Caco-2 (cell line): ENCODE results near the gene PLB1. TPM values are rescaled to one million over a fixed set of nuclear protein-coding genes. Genes with fewer than 3 reads are reported as not detected.

Source experiments
- BruUV-seq: library from RNA; stranded (reverse); fragments of 400-500 nt; replicated peaks from 2 replicates; lab custom pipeline; 2021; lab: Mats Ljungman, UMichigan
- CTCF ChIA-PET: fragments of 300-600 bp; sonication (Branson Sonifier 250); formaldehyde crosslinking; loops from one replicate; lab custom pipeline; 2022; ENCODE audit warnings: antibody characterized with exemption; lab: Charles Lee
- POLR2A ChIA-PET: fragments of 300-600 bp; sonication (Branson Sonifier 250); formaldehyde crosslinking; loops from one replicate; lab custom pipeline; 2022; ENCODE audit warnings: antibody characterized with exemption; lab: Charles Lee
- DNase-seq, 2 experiments: peaks; one replicate each; pipeline versions ENCODE4 v3.0.0 to v3.0.0-alpha.2; 2020 to 2022
- H3K27me3 ChIP-seq: replicated peaks from 2 replicates; pipeline ENCODE4 v1.6.0; 2011; ENCODE audit warnings: low read length; ENCODE audit not compliant: control insufficient read depth, insufficient read depth
- H3K36me3 ChIP-seq: 2 replicates; pipeline ENCODE4 v1.5.1; 2011; ENCODE audit warnings: low read length; ENCODE audit not compliant: control insufficient read depth, insufficient read depth
- H3K4me1 ChIP-seq: fragments of 250-450 bp; sonication (Bioruptor Pico); 2 replicates; pipeline ENCODE4 v1.5.1; 2020; ENCODE audit warnings: mild to moderate bottlenecking
- H3K4me3 ChIP-seq: 2 replicates; pipeline ENCODE4 v1.5.1; 2011; ENCODE audit warnings: low read depth, mild to moderate bottlenecking, control low read depth, low read length
- H3K9me3 ChIP-seq: fragments of 250-450 bp; sonication (Bioruptor Pico); 2 replicates; pipeline ENCODE4 v1.5.1; 2020; ENCODE audit warnings: mild to moderate bottlenecking, moderate library complexity
- H3K27ac Mint-ChIP-seq: one replicate; pipeline ENCODE4 v1.8.0; 2022; ENCODE audit warnings: mixed read lengths; ENCODE audit not compliant: unreplicated experiment
- H3K27me3 Mint-ChIP-seq: one replicate; pipeline ENCODE4 v1.8.0; 2022; ENCODE audit warnings: mixed read lengths; ENCODE audit not compliant: insufficient read depth, unreplicated experiment
- H3K36me3 Mint-ChIP-seq: one replicate; pipeline ENCODE4 v1.8.0; 2022; ENCODE audit warnings: mild to moderate bottlenecking, mixed read lengths; ENCODE audit not compliant: insufficient read depth, unreplicated experiment
- H3K4me1 Mint-ChIP-seq: one replicate; pipeline ENCODE4 v1.8.0; 2022; ENCODE audit warnings: low read depth, mixed read lengths; ENCODE audit not compliant: unreplicated experiment
- H3K4me3 Mint-ChIP-seq: one replicate; pipeline ENCODE4 v1.8.0; 2022; ENCODE audit warnings: mild to moderate bottlenecking, moderate library complexity, mixed read lengths; ENCODE audit not compliant: unreplicated experiment
- H3K9me3 Mint-ChIP-seq: one replicate; pipeline ENCODE4 v1.8.0; 2022; ENCODE audit warnings: mixed read lengths; ENCODE audit not compliant: unreplicated experiment
- intact Hi-C: fragments of 100-400 bp; cut with micrococcal nuclease; formaldehyde crosslinking; loops from one replicate; pipeline ENCODE4 v1.10.0; 2022; ENCODE audit not compliant: unreplicated experiment
- total RNA-seq: library from RNA; stranded (reverse); gene quantifications from 2 replicates; pipeline ENCODE4 v1.2.3, GENCODE V29; 2022
- TF ChIP-seq, protein P1 (sequence below), 2 experiments: fragments of 200-600 bp in 1 of 2; IDR thresholded peaks; 1 replicate in 1 of 2; 2 replicates in 1 of 2; pipeline versions ENCODE4 v1.5.1 to v1.8.0; 2011 to 2022; ENCODE audit warnings: antibody characterized with exemption in 1 of 2, control low read depth in 1 of 2, inconsistent platforms in 1 of 2, low read depth in 1 of 2, low read length in 1 of 2, mild to moderate bottlenecking in 1 of 2, moderate library complexity in 1 of 2; ENCODE audit not compliant: insufficient read depth in 1 of 2, severe bottlenecking in 1 of 2, unreplicated experiment in 1 of 2

Gene PLB1
- total RNA-seq, 1 experiment from 2014 or later = 2.8 TPM

DNA sequence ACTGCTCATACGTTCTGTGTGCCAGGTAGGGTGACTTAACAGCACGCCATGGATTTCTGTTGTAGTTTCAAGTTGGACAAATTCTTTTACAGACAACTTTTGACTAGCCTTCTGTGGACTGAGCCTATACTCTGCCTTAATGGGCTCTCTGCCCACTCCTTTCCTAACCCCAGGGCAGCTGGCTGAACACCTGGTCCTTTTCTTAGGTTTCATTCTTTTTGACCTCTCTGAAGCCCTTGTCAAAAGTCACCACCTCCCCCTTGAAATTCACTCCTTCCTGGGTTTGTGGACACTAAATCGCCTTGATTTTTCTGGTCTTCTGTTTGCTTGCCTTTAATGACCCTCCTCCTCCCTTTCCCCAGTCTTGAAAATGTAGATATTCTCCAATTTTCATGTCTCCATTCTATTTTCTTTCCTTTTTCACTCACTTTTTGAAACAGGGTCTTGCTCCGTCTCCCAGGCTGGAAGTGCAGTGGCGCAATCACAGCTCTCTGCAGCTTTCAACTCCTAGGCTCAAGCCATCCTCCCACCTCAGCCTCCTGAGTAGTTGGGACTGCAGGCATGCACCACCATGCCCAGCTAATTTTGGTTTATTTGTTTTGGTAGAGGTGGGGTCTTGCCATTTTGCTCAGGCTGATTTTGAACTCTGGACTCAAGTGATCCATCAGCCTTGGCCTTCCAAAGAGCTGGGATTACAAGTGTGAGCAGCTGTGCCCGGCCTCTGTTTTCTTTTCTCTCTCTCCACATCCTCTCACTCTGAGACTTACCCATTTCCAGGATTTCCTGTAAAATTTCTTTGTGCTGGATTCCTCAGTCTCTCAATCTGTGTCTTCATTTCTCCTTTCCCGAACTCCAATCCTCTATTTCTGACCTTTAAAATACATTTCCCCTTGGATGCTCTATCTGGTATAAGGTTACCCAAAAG lies 112.9 kb downstream of the PLB1 start:
- BruUV-seq = no TSS peak
- no peaks in the 10 kb centered on the region for H3K27me3 Mint-ChIP-seq
- intact Hi-C loops = no loop called here
- ChIA-PET CTCF (interaction anchor here (0.6 kb wide), 1 partner anchor 10 kb away, joined by 3 read pairs; no protein-coding TSS in a partner anchor), POLR2A (no interaction called here)
- H3K36me3 ChIP-seq = no peaks in the 10 kb centered on the region
- H3K4me1 Mint-ChIP-seq = peaks cover 7% of the 10 kb centered on the region
- DNase-seq = no peak
- no peaks in the 10 kb centered on the region for H3K9me3 Mint-ChIP-seq
- H3K4me1 ChIP-seq = peaks cover 13% of the 10 kb centered on the region
- no peak overlapping the region for H3K4me3 Mint-ChIP-seq
- H3K9me3 ChIP-seq = no peaks in the 10 kb centered on the region
- H3K27me3 ChIP-seq = no peaks in the 10 kb centered on the region
- TF ChIP-seq, protein P1, sequence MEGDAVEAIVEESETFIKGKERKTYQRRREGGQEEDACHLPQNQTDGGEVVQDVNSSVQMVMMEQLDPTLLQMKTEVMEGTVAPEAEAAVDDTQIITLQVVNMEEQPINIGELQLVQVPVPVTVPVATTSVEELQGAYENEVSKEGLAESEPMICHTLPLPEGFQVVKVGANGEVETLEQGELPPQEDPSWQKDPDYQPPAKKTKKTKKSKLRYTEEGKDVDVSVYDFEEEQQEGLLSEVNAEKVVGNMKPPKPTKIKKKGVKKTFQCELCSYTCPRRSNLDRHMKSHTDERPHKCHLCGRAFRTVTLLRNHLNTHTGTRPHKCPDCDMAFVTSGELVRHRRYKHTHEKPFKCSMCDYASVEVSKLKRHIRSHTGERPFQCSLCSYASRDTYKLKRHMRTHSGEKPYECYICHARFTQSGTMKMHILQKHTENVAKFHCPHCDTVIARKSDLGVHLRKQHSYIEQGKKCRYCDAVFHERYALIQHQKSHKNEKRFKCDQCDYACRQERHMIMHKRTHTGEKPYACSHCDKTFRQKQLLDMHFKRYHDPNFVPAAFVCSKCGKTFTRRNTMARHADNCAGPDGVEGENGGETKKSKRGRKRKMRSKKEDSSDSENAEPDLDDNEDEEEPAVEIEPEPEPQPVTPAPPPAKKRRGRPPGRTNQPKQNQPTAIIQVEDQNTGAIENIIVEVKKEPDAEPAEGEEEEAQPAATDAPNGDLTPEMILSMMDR (IDR thresholded peaks at IDR 0.05; ENCODE audit: insufficient read depth in 1 of 2, low read depth in 1 of 2, low read length in 1 of 2, severe bottlenecking in 1 of 2, unreplicated experiment in 1 of 2) = no peak
- no peak overlapping the region for H3K4me3 ChIP-seq
- H3K27ac Mint-ChIP-seq = no peak overlapping the region
- H3K36me3 Mint-ChIP-seq = peaks cover 5% of the 10 kb centered on the region

DNA sequence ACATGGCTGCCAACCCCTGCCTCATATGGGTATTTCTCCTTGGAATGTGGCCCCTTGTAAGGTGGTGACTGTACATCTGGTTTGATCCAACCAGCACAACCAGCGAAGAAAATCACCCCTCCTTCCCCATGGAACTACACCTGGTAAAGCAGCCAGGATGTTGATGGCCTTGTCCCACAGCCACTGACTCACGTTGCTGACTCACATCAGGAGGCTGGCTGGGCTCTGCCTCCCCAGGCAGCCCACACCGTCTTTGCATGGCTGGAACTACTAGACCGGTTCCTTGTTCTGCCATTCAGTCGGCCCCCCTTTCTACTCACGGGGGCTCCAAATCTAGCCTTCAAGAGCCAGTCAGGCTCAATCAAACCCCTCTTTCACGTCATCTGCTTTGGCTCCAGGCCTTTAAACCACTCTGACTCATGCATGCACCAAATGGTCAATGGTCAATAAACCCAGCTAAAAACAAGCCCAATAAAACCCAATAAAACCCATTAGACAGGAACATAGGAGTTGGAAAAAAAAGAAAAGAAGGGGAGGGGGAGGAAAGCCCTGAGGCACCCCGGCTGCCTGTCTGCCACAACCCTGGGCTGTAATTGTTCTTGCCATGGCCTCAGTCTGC lies 114.8 kb downstream of the PLB1 start:
- no peaks in the 10 kb centered on the region for H3K27me3 Mint-ChIP-seq
- TF ChIP-seq, protein P1 (IDR thresholded peaks at IDR 0.05; ENCODE audit: insufficient read depth in 1 of 2, low read depth in 1 of 2, low read length in 1 of 2, severe bottlenecking in 1 of 2, unreplicated experiment in 1 of 2) = no peak
- Histone ChIP-seq H3K4me1 (peaks cover 10% of the 10 kb centered on the region; the same call in 1 of the 2 replicates), H3K27me3 (no peaks in the 10 kb centered on the region), H3K4me3 (no peak overlapping the region), H3K9me3 (no peaks in the 10 kb centered on the region), H3K36me3 (no peaks in the 10 kb centered on the region)
- peaks cover 7% of the 10 kb centered on the region for H3K4me1 Mint-ChIP-seq
- ChIA-PET CTCF (no interaction called here), POLR2A (no interaction called here)
- no peak overlapping the region for H3K4me3 Mint-ChIP-seq
- intact Hi-C loops = no loop called here
- DNase-seq = no peak
- BruUV-seq = no TSS peak
- no peaks in the 10 kb centered on the region for H3K9me3 Mint-ChIP-seq
- peaks cover 2% of the 10 kb centered on the region for H3K36me3 Mint-ChIP-seq
- no peak overlapping the region for H3K27ac Mint-ChIP-seq

GRCh38 chr2:28612131-28612812 lies 116.4 kb downstream of the PLB1 start:
- CTCF ChIA-PET = interaction anchor here (0.7 kb wide), 2 partner anchors 9 to 19 kb away, joined by 3 read pairs; no protein-coding TSS in a partner anchor
- intact Hi-C loops = no loop called here

More at GRCh38 chr2:28612131-28612812, 116.4 kb downstream of the PLB1 start:
- H3K9me3 Mint-ChIP-seq = no peaks in the 10 kb centered on the region
- H3K27me3 Mint-ChIP-seq = no peaks in the 10 kb centered on the region
- DNase-seq = no peak
- no peak overlapping the region for H3K4me3 Mint-ChIP-seq
- Histone ChIP-seq H3K9me3 (no peaks in the 10 kb centered on the region), H3K4me1 (0 out of 2 replicates have a peak, but pooled peaks cover 1% of the 10 kb centered on the region), H3K4me3 (no peak overlapping the region), H3K27me3 (no peaks in the 10 kb centered on the region), H3K36me3 (no peaks in the 10 kb centered on the region)
- no peak overlapping the region for H3K27ac Mint-ChIP-seq
- POLR2A ChIA-PET = no interaction called here
- TF ChIP-seq, protein P1 (IDR thresholded peaks at IDR 0.05; ENCODE audit: insufficient read depth in 1 of 2, low read depth in 1 of 2, low read length in 1 of 2, severe bottlenecking in 1 of 2, unreplicated experiment in 1 of 2) = no peak
- H3K4me1 Mint-ChIP-seq = peaks cover 7% of the 10 kb centered on the region
- BruUV-seq = no TSS peak
- H3K36me3 Mint-ChIP-seq = no peaks in the 10 kb centered on the region
